ENCODE data around the gene VIPR1.

VIPR1 gene

GRCh38 chr3:42468111-42468510, 34.3 kb upstream of the VIPR1 start:
- Histone ChIP-seq H3K4me1 (ENCODE audit: control insufficient read depth in 1 of 2, insufficient read depth in 1 of 2, low read depth in 1 of 2, low read length in 1 of 2) (no peaks in the 10 kb centered on the region), H3K27ac (no peak overlapping the region)

GRCh38 chr3:42472555-42472954, 29.9 kb upstream of the VIPR1 start:
- Histone ChIP-seq H3K27me3 (peaks cover 12% of the 10 kb centered on the region), H3K4me1 (ENCODE audit: control insufficient read depth in 1 of 2, insufficient read depth in 1 of 2, low read depth in 1 of 2, low read length in 1 of 2) (no peaks in the 10 kb centered on the region), H3K9me3 (no peaks in the 10 kb centered on the region), H3K36me3 (no peaks in the 10 kb centered on the region), H3K27ac (no peak overlapping the region), H3K4me3 (ENCODE audit: low read depth in 1 of 2, low read length in 1 of 2) (no peak overlapping the region)
- TF ChIP-seq CTCF (IDR thresholded peaks at IDR 0.05): no peak

More at GRCh38 chr3:42468111-42468510, 34.3 kb upstream of the VIPR1 start:
- peaks cover under 1% of the 10 kb centered on the region for H3K27me3 ChIP-seq
- H3K9me3 ChIP-seq: no peaks in the 10 kb centered on the region
- no peak for TF ChIP-seq CTCF (IDR thresholded peaks at IDR 0.05)
- no peaks in the 10 kb centered on the region for H3K36me3 ChIP-seq
- H3K4me3 ChIP-seq (ENCODE audit: low read depth in 1 of 2, low read length in 1 of 2): no peak overlapping the region

- Histone ChIP-seq H3K4me3 (ENCODE audit: low read depth in 1 of 2, low read length in 1 of 2) (no peak overlapping the region), H3K27ac (no peak overlapping the region), H3K27me3 (peaks cover 12% of the 10 kb centered on the region)
Observed at GRCh38 chr3:42473083-42473932, 29.1 kb upstream of the VIPR1 start.

GRCh38 chr3:42476225-42477125, 26.0 kb upstream of the VIPR1 start:
- Histone ChIP-seq H3K4me1 (ENCODE audit: control insufficient read depth in 1 of 2, insufficient read depth in 1 of 2, low read depth in 1 of 2, low read length in 1 of 2) (no peaks in the 10 kb centered on the region), H3K4me3 (ENCODE audit: low read depth in 1 of 2, low read length in 1 of 2) (no peak overlapping the region), H3K36me3 (no peaks in the 10 kb centered on the region), H3K27ac (no peak overlapping the region), H3K9me3 (no peaks in the 10 kb centered on the region), H3K27me3 (peaks cover 12% of the 10 kb centered on the region)
- no peak for TF ChIP-seq CTCF (IDR thresholded peaks at IDR 0.05)

More at GRCh38 chr3:42473083-42473932, 29.1 kb upstream of the VIPR1 start:
- Histone ChIP-seq H3K9me3 (no peaks in the 10 kb centered on the region), H3K4me1 (ENCODE audit: control insufficient read depth in 1 of 2, insufficient read depth in 1 of 2, low read depth in 1 of 2, low read length in 1 of 2) (no peaks in the 10 kb centered on the region), H3K36me3 (no peaks in the 10 kb centered on the region)
- TF ChIP-seq CTCF (IDR thresholded peaks at IDR 0.05): no peak

- Histone ChIP-seq H3K4me1 (ENCODE audit: control insufficient read depth in 1 of 2, insufficient read depth in 1 of 2, low read depth in 1 of 2, low read length in 1 of 2) (no peaks in the 10 kb centered on the region), H3K9me3 (no peaks in the 10 kb centered on the region), H3K36me3 (no peaks in the 10 kb centered on the region), H3K27ac (no peak overlapping the region), H3K27me3 (peaks cover 12% of the 10 kb centered on the region), H3K4me3 (ENCODE audit: low read depth in 1 of 2, low read length in 1 of 2) (no peak overlapping the region)
- TF ChIP-seq CTCF (IDR thresholded peaks at IDR 0.05): no peak
Observed at GRCh38 chr3:42477696-42478095, 24.7 kb upstream of the VIPR1 start.
